ENCODE results near the gene GALNT18.

GALNT18 gene

DNA sequence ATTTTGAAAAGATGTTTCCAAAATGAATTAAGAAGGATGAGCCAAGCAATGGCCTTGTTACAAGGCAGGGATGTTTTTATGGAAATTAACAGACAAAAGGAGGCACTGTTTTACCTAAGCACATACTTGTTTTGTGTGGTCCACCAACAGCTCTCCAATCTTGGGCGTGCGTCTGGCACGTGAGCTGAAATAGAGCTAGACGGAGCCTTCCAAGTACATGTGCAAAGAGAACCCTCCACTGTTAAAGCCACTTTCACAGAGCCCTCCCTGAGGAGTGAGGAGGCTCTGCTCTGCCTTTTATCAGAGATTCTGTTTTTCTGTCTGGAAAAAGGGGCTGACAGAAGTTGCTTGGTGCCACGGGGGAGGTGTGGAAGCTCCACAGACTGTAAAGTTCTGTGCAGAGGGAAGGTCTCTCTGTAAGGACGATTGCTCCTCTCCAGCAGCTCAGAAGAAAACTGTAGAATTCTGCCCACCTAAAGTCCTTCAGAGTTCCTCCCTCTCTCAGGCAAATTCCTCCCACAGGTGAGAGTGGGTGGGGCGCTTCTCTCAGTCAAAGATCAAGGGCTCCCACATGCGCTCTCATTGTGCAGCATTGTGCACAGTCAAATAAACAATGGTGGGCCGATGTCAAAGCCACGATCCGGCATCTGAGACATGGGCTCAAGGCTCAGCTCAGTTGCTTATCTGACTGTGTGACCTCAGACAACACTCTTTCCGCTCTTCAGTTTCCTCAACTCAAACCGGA, 176.2 kb downstream of the GALNT18 start:
- DNase-seq = no peak
- Histone ChIP-seq H3K36me3 (replicated peaks; ENCODE audit: insufficient read depth, low read length) (no peaks in the 10 kb centered on the region), H3F3A (ENCODE audit: insufficient read depth, low read length) (no peaks in the 10 kb centered on the region), H3K79me2 (ENCODE audit: low read length) (no peaks in the 10 kb centered on the region), H4K20me1 (ENCODE audit: insufficient read depth, low read length) (no peaks in the 10 kb centered on the region), H3K9ac (ENCODE audit: low read length) (no peak overlapping the region), H3K4me1 (ENCODE audit: low read length) (no peaks in the 10 kb centered on the region), H3K4me2 (ENCODE audit: low read depth, low read length) (no peak overlapping the region), H3K27ac (ENCODE audit: low read length) (no peak overlapping the region), H3K9me2 (replicated peaks; ENCODE audit: insufficient read depth, low read length) (no peaks in the 10 kb centered on the region), H3K27me3 (replicated peaks; ENCODE audit: insufficient read depth, low read length) (no peaks in the 10 kb centered on the region), H3K9me3 (replicated peaks; ENCODE audit: insufficient read depth, low read length) (no peaks in the 10 kb centered on the region), H3K4me3 (ENCODE audit: low read length) (no peak overlapping the region), H2AFZ (ENCODE audit: low read length) (no peak overlapping the region)
- TF ChIP-seq EZH2 (optimal IDR thresholded peaks at IDR 0.05; ENCODE audit: low read depth, low read length) (no peak), EZH2phosphoT487 (IDR thresholded peaks at IDR 0.05; ENCODE audit: low read length) (no peak)
- TF ChIP-seq, protein P1, sequence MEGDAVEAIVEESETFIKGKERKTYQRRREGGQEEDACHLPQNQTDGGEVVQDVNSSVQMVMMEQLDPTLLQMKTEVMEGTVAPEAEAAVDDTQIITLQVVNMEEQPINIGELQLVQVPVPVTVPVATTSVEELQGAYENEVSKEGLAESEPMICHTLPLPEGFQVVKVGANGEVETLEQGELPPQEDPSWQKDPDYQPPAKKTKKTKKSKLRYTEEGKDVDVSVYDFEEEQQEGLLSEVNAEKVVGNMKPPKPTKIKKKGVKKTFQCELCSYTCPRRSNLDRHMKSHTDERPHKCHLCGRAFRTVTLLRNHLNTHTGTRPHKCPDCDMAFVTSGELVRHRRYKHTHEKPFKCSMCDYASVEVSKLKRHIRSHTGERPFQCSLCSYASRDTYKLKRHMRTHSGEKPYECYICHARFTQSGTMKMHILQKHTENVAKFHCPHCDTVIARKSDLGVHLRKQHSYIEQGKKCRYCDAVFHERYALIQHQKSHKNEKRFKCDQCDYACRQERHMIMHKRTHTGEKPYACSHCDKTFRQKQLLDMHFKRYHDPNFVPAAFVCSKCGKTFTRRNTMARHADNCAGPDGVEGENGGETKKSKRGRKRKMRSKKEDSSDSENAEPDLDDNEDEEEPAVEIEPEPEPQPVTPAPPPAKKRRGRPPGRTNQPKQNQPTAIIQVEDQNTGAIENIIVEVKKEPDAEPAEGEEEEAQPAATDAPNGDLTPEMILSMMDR (IDR thresholded peaks at IDR 0.05; ENCODE audit: low read length) = no peak

DNA sequence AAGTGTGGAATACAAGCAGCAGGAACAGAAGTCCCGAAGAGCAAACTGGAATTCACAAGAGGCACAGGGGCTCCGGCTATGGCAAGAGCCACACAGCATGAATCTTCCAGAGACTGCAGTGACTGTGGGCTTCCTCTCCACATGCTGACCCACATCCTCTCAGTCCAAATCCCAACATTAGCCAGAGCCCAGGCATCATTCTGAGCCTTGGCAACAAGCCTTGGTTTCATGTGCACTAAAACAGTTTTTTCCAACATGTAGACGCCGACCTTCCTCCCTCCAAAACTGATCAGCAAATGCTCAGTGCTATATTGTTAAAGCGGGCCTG, 177.0 kb downstream of the GALNT18 start:
- Histone ChIP-seq H3K4me1 (ENCODE audit: low read length) (no peaks in the 10 kb centered on the region), H3K36me3 (replicated peaks; ENCODE audit: insufficient read depth, low read length) (no peaks in the 10 kb centered on the region), H3K27ac (ENCODE audit: low read length) (no peak overlapping the region), H3K9me3 (replicated peaks; ENCODE audit: insufficient read depth, low read length) (no peaks in the 10 kb centered on the region), H3F3A (ENCODE audit: insufficient read depth, low read length) (no peaks in the 10 kb centered on the region), H3K9ac (ENCODE audit: low read length) (no peak overlapping the region), H2AFZ (ENCODE audit: low read length) (no peak overlapping the region), H3K79me2 (ENCODE audit: low read length) (no peaks in the 10 kb centered on the region), H3K4me3 (ENCODE audit: low read length) (no peak overlapping the region), H3K4me2 (ENCODE audit: low read depth, low read length) (no peak overlapping the region), H4K20me1 (ENCODE audit: insufficient read depth, low read length) (no peaks in the 10 kb centered on the region), H3K9me2 (replicated peaks; ENCODE audit: insufficient read depth, low read length) (no peaks in the 10 kb centered on the region), H3K27me3 (replicated peaks; ENCODE audit: insufficient read depth, low read length) (no peaks in the 10 kb centered on the region)
- TF ChIP-seq, protein P1 (IDR thresholded peaks at IDR 0.05; ENCODE audit: low read length) = no peak
- TF ChIP-seq EZH2phosphoT487 (IDR thresholded peaks at IDR 0.05; ENCODE audit: low read length) = no peak
- no peak for TF ChIP-seq EZH2 (optimal IDR thresholded peaks at IDR 0.05; ENCODE audit: low read depth, low read length)
- no peak for DNase-seq

DNA sequence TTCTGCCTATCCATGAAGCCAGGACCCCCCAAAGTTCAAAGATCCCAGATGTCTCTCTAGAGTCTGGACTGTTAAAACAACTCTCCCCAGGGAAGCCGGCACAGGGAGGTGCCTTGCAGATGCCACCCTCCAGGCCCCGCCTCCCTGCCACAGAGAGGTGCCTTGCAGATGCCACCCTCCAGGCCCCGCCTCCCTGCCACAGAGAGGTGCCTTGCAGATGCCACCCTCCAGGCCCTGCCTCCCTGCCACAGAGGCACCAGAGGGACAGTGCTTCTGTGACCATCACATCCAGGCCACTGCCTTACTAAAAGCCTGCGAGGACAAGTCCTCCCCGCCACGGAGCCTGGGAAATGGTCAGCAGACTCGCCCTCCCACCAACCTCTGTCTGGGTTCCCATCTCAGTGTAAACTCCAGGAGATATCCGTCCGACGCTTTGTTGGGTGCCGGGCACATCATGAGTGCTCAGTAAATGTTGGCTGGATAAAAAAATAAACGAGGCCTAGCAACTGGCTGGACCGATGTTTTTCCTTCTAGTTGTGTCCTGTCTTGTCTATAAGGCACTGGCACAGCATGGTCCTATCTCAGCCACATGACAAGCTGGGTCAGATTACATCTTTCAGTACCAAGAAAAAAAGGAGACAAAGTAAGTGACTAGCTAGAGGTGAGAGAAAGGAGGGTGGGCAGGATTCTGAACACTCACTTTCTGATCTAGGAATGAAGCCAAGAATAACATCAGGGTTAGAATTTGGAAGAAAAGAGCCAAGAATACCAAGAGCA, 177.6 kb downstream of the GALNT18 start:
- H4K20me1 ChIP-seq (ENCODE audit: insufficient read depth, low read length) = no peaks in the 10 kb centered on the region
- no peaks in the 10 kb centered on the region for H3K4me1 ChIP-seq (ENCODE audit: low read length)
- TF ChIP-seq EZH2 (optimal IDR thresholded peaks at IDR 0.05; ENCODE audit: low read depth, low read length) = no peak
- TF ChIP-seq EZH2phosphoT487 (IDR thresholded peaks at IDR 0.05; ENCODE audit: low read length) = no peak
- TF ChIP-seq, protein P1 (IDR thresholded peaks at IDR 0.05; ENCODE audit: low read length) = no peak
- no peak overlapping the region for H3K4me3 ChIP-seq (ENCODE audit: low read length)
- H3K9me3 ChIP-seq (replicated peaks; ENCODE audit: insufficient read depth, low read length) = no peaks in the 10 kb centered on the region
- no peak overlapping the region for H3K4me2 ChIP-seq (ENCODE audit: low read depth, low read length)
- no peak overlapping the region for H3K27ac ChIP-seq (ENCODE audit: low read length)
- H3K36me3 ChIP-seq (replicated peaks; ENCODE audit: insufficient read depth, low read length) = no peaks in the 10 kb centered on the region
- H3K9me2 ChIP-seq (replicated peaks; ENCODE audit: insufficient read depth, low read length) = no peaks in the 10 kb centered on the region
- H3F3A ChIP-seq (ENCODE audit: insufficient read depth, low read length) = no peaks in the 10 kb centered on the region
- H2AFZ ChIP-seq (ENCODE audit: low read length) = no peak overlapping the region
- DNase-seq = no peak
- H3K79me2 ChIP-seq (ENCODE audit: low read length) = no peaks in the 10 kb centered on the region
- no peaks in the 10 kb centered on the region for H3K27me3 ChIP-seq (replicated peaks; ENCODE audit: insufficient read depth, low read length)
- no peak overlapping the region for H3K9ac ChIP-seq (ENCODE audit: low read length)
